Left ventricle myocardium inferior (tissue), 1 donor: ENCODE results near the gene MRPS18B. TPM values are rescaled to one million over a fixed set of nuclear protein-coding genes. Genes with fewer than 3 reads are reported as not detected.
A peak's percentile ranks its signal among the peaks of the same experiment; 100 is the strongest.
"Not testable (repeated sequence)": the region's sequence is repeated elsewhere in the genome, so short reads cannot be mapped to it uniquely, and the experiment has no call there.

Experiments used
- DNase-seq: peaks from one replicate; pipeline ENCODE4 v3.0.0-alpha.2; 2020
- H3K27ac ChIP-seq: fragments of 200-600 bp; replicated peaks from 2 replicates; pipeline ENCODE4 v1.8.0; 2021
- H3K27me3 ChIP-seq: fragments of 200-600 bp; 2 replicates; pipeline ENCODE4 v1.8.0; 2021; ENCODE audit warnings: low read depth
- H3K36me3 ChIP-seq: fragments of 200-600 bp; 2 replicates; pipeline ENCODE4 v1.8.0; 2021
- H3K4me1 ChIP-seq: fragments of 200-600 bp; 2 replicates; pipeline ENCODE4 v1.8.0; 2021
- H3K4me3 ChIP-seq: fragments of 200-600 bp; 2 replicates; pipeline ENCODE4 v1.8.0; 2021; ENCODE audit warnings: mild to moderate bottlenecking, moderate library complexity
- H3K9me3 ChIP-seq: fragments of 200-600 bp; replicated peaks from 2 replicates; pipeline ENCODE4 v1.8.0; 2021
- intact Hi-C: fragments of 100-400 bp; cut with micrococcal nuclease; formaldehyde crosslinking; loops from one replicate; pipeline ENCODE4 v1.11.0; 2022
- microRNA-seq: library from miRNA; unstranded; fragments of <30 nt; microRNA quantifications from one replicate; pipeline ENCODE4 v1.2.0, GENCODE V29; 2020
- total RNA-seq: library from RNA; stranded (reverse); fragmentation: NEBNext Ultra II Directional; extraction: Animal tissue kit (Norgen Biotek cat#: 25700); gene quantifications from one replicate; pipeline ENCODE4 v1.2.1, GENCODE V29; 2021
- TF ChIP-seq, protein P1 (sequence below): fragments of 200-600 bp; IDR thresholded peaks from 2 replicates; pipeline ENCODE4 v1.8.0; 2021; ENCODE audit warnings: antibody characterized with exemption, mild to moderate bottlenecking, borderline replicate concordance
- donor health status: DM: no; HTN: yes; CAD: no; lungs with severe emphysema.

MRPS18B gene
- total RNA-seq, 1 donor from 2014 or later: 119 TPM

DNA sequence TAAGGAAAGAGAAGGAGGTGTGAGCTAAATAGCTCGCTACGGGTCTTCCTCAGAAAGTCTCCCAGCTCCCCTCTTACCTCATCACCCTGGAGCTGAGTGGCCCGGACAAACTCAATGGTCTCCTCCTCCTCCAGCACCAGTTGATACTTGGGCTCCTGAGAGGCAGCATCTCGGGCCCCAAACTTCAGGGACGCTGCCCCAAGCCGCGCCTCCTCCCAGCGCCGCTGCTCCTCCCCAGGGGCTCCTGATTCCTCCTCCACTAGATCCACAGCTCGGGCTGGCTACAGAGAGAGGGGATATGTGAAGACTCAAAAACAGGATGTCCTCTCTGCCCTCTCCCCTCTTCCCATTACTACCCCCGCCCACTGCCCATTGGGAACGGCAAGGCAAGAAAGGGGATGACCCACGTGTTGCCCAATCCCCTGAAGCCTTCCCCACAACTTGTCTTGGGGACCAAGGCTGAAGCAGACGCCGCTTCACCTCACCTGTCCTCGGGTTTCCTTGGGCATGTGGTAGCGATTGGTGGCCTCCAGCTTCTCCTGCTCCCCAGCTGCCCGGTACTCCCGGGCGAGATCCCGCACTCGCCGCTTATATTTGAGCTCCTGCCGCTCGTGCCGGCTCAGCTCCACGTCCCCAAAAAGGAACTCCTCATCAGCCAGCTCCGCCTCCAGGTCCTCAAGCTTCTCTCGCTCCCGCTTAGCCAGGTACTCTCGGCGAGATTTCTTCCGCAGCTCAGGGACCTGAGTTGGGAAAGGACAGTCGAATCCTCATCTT is 47.5 kb downstream of the MRPS18B start:
- Histone ChIP-seq H3K27me3 (no peaks in the 10 kb centered on the region), H3K4me1 (no peaks in the 10 kb centered on the region), H3K36me3 (peaks cover 100% of the 10 kb centered on the region), H3K9me3 (no peaks in the 10 kb centered on the region), H3K4me3 (no peak overlapping the region), H3K27ac (no peak overlapping the region)
- TF ChIP-seq, protein P1, sequence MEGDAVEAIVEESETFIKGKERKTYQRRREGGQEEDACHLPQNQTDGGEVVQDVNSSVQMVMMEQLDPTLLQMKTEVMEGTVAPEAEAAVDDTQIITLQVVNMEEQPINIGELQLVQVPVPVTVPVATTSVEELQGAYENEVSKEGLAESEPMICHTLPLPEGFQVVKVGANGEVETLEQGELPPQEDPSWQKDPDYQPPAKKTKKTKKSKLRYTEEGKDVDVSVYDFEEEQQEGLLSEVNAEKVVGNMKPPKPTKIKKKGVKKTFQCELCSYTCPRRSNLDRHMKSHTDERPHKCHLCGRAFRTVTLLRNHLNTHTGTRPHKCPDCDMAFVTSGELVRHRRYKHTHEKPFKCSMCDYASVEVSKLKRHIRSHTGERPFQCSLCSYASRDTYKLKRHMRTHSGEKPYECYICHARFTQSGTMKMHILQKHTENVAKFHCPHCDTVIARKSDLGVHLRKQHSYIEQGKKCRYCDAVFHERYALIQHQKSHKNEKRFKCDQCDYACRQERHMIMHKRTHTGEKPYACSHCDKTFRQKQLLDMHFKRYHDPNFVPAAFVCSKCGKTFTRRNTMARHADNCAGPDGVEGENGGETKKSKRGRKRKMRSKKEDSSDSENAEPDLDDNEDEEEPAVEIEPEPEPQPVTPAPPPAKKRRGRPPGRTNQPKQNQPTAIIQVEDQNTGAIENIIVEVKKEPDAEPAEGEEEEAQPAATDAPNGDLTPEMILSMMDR: no peak
- DNase-seq: no peak
- intact Hi-C loops: no loop called here

DNA sequence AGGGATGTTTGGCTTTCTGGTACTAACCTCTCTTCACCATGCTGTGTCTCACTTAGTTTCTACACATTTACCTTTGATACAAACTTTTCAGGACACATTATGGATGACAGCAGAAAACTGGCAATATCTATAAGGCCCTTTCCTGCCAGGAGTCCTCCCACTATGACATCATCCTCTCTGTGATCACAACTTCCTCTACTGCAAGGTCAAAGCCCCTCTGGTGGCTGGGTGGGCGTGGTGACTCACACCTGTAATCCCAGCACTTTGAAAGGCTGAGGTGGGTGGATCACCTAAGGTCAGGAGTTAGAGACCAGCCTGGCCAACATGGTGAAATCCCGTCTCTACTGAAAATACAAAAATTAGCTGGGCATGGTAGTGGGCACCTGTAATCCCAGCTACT is 48.7 kb downstream of the MRPS18B start:
- intact Hi-C loops, H3K27me3 ChIP-seq, H3K27ac ChIP-seq, DNase-seq, H3K4me1 ChIP-seq, H3K4me3 ChIP-seq, H3K9me3 ChIP-seq: not testable (repeated sequence)
- peaks cover 97% of the 10 kb centered on the region for H3K36me3 ChIP-seq

DNA sequence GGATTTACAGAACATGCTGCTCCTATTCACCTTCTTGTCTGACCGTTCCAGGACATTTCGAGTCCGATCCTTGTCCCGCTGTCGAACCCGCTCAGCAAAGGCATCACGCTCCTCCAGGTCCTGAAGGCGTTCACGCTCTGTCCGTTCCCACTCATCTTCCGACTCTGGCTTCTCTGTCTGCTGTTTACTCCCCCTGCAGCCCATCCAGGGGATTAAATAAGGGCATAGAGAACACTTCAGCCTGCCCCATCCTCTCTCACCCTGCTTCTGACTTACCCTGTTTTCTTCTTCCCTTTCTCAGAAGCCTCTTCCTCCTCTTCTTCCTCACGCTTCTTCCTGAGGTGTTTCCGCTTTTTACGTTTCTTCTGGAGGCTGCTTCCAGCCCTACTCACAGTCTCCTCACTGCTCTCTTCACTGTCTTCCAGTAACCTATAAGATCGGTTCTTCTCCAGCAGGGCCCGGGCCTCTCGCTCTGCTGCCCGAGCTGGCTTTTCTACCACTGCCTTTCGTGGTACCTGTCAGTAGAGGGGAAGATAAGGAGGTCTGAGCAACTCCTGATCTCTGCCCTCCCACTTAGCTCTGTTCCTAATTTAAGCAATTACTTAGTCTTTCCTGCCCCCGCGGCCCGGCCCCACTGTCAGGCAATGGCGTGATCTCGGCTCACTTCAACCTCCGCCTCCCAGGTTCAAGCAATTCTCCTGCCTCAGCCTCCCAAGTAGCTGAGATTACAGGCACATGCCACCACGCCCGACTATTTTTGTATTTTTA is 53.3 kb downstream of the MRPS18B start:
- Histone ChIP-seq H3K4me1 (peaks cover 25% of the 10 kb centered on the region), H3K4me3 (no peak overlapping the region), H3K27me3 (no peaks in the 10 kb centered on the region), H3K36me3 (peaks cover 54% of the 10 kb centered on the region), H3K9me3 (no peaks in the 10 kb centered on the region), H3K27ac (no peak overlapping the region)
- no peak for DNase-seq
- intact Hi-C loops: no loop called here
- TF ChIP-seq, protein P1: no peak

DNA sequence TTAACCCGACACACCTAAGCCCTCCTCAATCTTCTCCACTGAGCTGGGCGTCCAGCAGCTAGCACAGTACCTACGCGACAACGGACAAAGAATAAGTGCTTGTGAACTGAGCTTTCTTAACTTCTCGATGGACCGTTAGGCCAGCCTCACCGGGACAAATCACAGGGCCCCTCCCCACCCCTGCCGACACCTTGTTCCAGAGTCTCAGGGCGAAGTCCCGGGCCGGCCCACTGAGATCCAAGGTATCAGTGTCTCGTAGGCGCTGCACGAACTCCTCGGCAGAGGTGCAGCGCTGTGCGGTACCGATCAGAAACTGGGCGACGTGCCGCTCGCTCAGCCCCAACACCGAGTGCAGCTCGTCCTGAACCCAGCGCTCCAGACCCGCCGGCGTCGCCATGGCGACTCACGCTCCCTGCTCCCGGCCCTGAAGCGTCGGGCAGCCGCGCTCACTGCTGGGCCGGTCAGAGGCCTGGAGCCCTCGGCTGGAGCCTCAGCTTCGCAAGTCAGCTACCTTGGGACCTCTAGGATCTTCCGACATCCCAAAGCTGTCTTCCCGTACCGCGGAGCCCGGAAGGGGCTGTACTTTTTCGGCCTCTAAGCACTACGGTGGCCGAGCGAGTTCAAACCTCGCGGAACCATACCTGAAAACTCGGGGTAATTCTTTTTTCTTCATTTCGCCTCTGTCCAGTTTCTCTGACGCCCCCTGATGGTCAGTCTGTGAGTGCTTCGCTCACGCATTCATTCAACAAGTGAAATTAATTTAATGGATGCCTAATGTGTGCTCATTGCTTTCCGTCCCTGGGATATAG is 55.0 kb downstream of the MRPS18B start, which contains the start of gene DHX16:
Gene DHX16 (minus strand): TSS at position 562 of the 809 bp plus-strand sequence. CDS start 165 bp downstream, at position 397.
- H3K36me3 ChIP-seq: peaks cover 53% of the 10 kb centered on the region
- peaks cover 25% of the 10 kb centered on the region for H3K4me1 ChIP-seq
- peak within 1 kb of the TSS; percentile 89 for H3K4me3 ChIP-seq
- DNase-seq: peak; percentile 96
- H3K27me3 ChIP-seq: no peaks in the 10 kb centered on the region
- no peaks in the 10 kb centered on the region for H3K9me3 ChIP-seq
- peak within 1 kb of the TSS; percentile 87 for H3K27ac ChIP-seq
- intact Hi-C loops: no loop called here
- TF ChIP-seq, protein P1: peak; percentile 93

Small RNA genes lying within 50 kb of the gene (microRNA-seq; reads per million reads assigned to microRNA genes)
- gene MIR877: 7.2 reads per million, percentile 20 among the genes with 10 or more reads in this experiment

Other genes starting within 250 kb of the MRPS18B start
- gene HLA-E, start 128.3 kb upstream of the MRPS18B start, total RNA-seq: 142 TPM
- 18.3 TPM for gene GNL1, start 61.4 kb upstream of the MRPS18B start, total RNA-seq
- gene PRR3, start 60.5 kb upstream of the MRPS18B start, total RNA-seq: 2.0 TPM
- 38.8 TPM for gene ABCF1, start 46.4 kb upstream of the MRPS18B start, total RNA-seq
- 31.5 TPM for gene PPP1R10, start 597 bp upstream of the MRPS18B start, total RNA-seq
- gene ATAT1, start 9.0 kb downstream of the MRPS18B start, total RNA-seq: 2.7 TPM
- gene C6orf136, start 29.3 kb downstream of the MRPS18B start, total RNA-seq: 57.3 TPM
- gene DHX16, start 55.2 kb downstream of the MRPS18B start, total RNA-seq: 22.1 TPM
- gene PPP1R18, start 68.8 kb downstream of the MRPS18B start, total RNA-seq: 14.5 TPM
- gene NRM, start 73.1 kb downstream of the MRPS18B start, total RNA-seq: 3.7 TPM
- gene MDC1, start 99.4 kb downstream of the MRPS18B start, total RNA-seq: 14.1 TPM
- 187 TPM for gene TUBB, start 102.5 kb downstream of the MRPS18B start, total RNA-seq
- gene FLOT1, start 124.8 kb downstream of the MRPS18B start, total RNA-seq: 223 TPM
- gene IER3, start 126.7 kb downstream of the MRPS18B start, total RNA-seq: 41.4 TPM